H1 (cell line): ENCODE data around the gene COL4A1.

Source experiments
- ATF3 ChIP-seq: IDR thresholded peaks from 2 replicates; pipeline ENCODE4 v1.6.1; 2011; ENCODE audit warnings: low read depth, mild to moderate bottlenecking, low read length; ENCODE audit not compliant: insufficient read depth
- EP300 ChIP-seq, 2 experiments: IDR thresholded peaks; 1 replicate in 1 of 2; 2 replicates in 1 of 2; pipeline ENCODE4 v1.6.1; 2011 to 2012; ENCODE audit warnings: low read depth in 2 of 2, low read length in 2 of 2, mild to moderate bottlenecking in 2 of 2, borderline replicate concordance in 1 of 2, inconsistent platforms in 1 of 2, moderate library complexity in 1 of 2
- EZH2 ChIP-seq: fragments of 200-600 bp; sonication (generic); IDR thresholded peaks from 2 replicates; pipeline ENCODE4 v1.7.1; 2012; ENCODE audit warnings: low read depth, mild to moderate bottlenecking, moderate library complexity, low read length, inconsistent platforms; ENCODE audit not compliant: severe bottlenecking
- NRF1 ChIP-seq: IDR thresholded peaks from 2 replicates; pipeline ENCODE4 v1.6.1; 2011; ENCODE audit warnings: mild to moderate bottlenecking, low read depth, low read length, improper control_type of control experiment
- POLR2A ChIP-seq, 2 experiments: IDR thresholded peaks; 1 replicate in 1 of 2; 2 replicates in 1 of 2; pipeline ENCODE4 v1.6.1; 2011; ENCODE audit warnings: low read depth in 2 of 2, low read length in 2 of 2, mild to moderate bottlenecking in 2 of 2; ENCODE audit errors: control extremely low read depth in 1 of 2
- TF ChIP-seq, protein P1 (sequence below), 3 experiments: IDR thresholded peaks; 1 replicate in 2 of 3; 2 replicates in 1 of 3; pipeline versions ENCODE4 v1.5.1 to v1.6.1; 2011; ENCODE audit warnings: low read length in 3 of 3, mild to moderate bottlenecking in 3 of 3, inconsistent platforms in 2 of 3, low read depth in 1 of 3, moderate library complexity in 1 of 3; ENCODE audit not compliant: insufficient read depth in 1 of 3; ENCODE audit errors: control extremely low read depth in 1 of 3
- TF ChIP-seq, protein P2 (sequence below): IDR thresholded peaks from 2 replicates; pipeline ENCODE4 v1.6.1; 2012; ENCODE audit warnings: inconsistent platforms

DNA sequence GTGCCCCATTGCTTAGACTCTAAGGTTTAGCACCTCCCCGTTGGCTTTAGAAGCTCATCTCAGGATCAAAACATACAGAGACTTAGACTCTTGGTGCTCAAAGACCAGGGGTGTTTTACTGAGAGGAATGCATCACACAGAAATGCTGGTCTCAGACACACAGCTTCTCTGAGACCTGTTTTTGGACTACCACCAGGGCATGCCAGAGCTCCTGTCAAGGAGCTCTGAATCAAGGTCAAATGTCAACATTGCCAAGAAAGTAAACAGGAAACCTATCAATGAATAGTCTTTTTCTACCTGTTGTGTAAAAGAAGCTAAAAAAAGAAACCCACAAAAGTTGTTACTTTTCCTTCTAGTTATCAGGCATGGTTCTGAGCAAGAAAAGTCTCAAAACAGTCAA is 149.2 kb downstream of the COL4A1 start:
- TF ChIP-seq EP300 (IDR thresholded peaks at IDR 0.05; ENCODE audit: borderline replicate concordance in 1 of 2, low read depth in 2 of 2, low read length in 2 of 2) = no peak
- TF ChIP-seq EZH2 = no peak
- TF ChIP-seq ATF3 = no peak
- TF ChIP-seq, protein P1, sequence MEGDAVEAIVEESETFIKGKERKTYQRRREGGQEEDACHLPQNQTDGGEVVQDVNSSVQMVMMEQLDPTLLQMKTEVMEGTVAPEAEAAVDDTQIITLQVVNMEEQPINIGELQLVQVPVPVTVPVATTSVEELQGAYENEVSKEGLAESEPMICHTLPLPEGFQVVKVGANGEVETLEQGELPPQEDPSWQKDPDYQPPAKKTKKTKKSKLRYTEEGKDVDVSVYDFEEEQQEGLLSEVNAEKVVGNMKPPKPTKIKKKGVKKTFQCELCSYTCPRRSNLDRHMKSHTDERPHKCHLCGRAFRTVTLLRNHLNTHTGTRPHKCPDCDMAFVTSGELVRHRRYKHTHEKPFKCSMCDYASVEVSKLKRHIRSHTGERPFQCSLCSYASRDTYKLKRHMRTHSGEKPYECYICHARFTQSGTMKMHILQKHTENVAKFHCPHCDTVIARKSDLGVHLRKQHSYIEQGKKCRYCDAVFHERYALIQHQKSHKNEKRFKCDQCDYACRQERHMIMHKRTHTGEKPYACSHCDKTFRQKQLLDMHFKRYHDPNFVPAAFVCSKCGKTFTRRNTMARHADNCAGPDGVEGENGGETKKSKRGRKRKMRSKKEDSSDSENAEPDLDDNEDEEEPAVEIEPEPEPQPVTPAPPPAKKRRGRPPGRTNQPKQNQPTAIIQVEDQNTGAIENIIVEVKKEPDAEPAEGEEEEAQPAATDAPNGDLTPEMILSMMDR (IDR thresholded peaks at IDR 0.05; ENCODE audit: control extremely low read depth in 1 of 3, insufficient read depth in 1 of 3, low read depth in 1 of 3, low read length in 3 of 3) = no peak
- TF ChIP-seq, protein P2, sequence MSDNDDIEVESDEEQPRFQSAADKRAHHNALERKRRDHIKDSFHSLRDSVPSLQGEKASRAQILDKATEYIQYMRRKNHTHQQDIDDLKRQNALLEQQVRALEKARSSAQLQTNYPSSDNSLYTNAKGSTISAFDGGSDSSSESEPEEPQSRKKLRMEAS = no peak
- no peak for TF ChIP-seq POLR2A (IDR thresholded peaks at IDR 0.05; ENCODE audit: control extremely low read depth in 1 of 2, low read depth in 2 of 2, low read length in 2 of 2)
- TF ChIP-seq NRF1 = no peak
